Esophagus squamous epithelium (tissue), 5 donors: ENCODE data around the gene TRIM65. TPM values are rescaled to one million over a fixed set of nuclear protein-coding genes. Genes with fewer than 3 reads are reported as not detected.

Experiments
- DNase-seq: peaks from one replicate; lab custom pipeline; 2025; lab: John Stamatoyannopoulos, UW
- H3K27ac ChIP-seq, 4 donors: fragments of 200-600 bp; sonication (generic); one replicate each; pipeline ENCODE4 v1.5.1; 2016 to 2019; ENCODE audit warnings: mild to moderate bottlenecking in 1 of 4
- H3K27me3 ChIP-seq, 4 donors: fragments of 200-600 bp; sonication (generic); 1 replicate in 3 of 4; 2 replicates in 1 of 4; pipeline versions ENCODE4 v1.5.1 to v1.6.0; 2017 to 2021; ENCODE audit warnings: antibody characterized with exemption in 1 of 4
- H3K36me3 ChIP-seq, 3 donors: fragments of 200-600 bp; sonication (generic); one replicate each; pipeline ENCODE4 v1.5.1; 2016 to 2019
- H3K4me1 ChIP-seq, 3 donors: fragments of 200-600 bp; sonication (generic); one replicate each; pipeline ENCODE4 v1.5.1; 2017 to 2019
- H3K4me3 ChIP-seq, 4 donors: fragments of 200-600 bp; sonication (generic); 1 replicate in 3 of 4; 2 replicates in 1 of 4; pipeline ENCODE4 v1.5.1; 2016 to 2019; ENCODE audit warnings: mild to moderate bottlenecking in 2 of 4, moderate library complexity in 1 of 4
- H3K9me3 ChIP-seq, 3 donors: fragments of 200-600 bp; sonication (generic); one replicate each; pipeline ENCODE4 v1.5.1; 2016 to 2019
- CTCF ChIP-seq, 6 experiments: fragments of 450-650 bp in 4 of 6; fragments of 200-600 bp in 2 of 6; sonication (generic) in 2 of 6; IDR thresholded peaks; one replicate each; pipeline ENCODE4 v1.5.1; 2016 to 2019; ENCODE audit warnings: antibody characterized with exemption in 6 of 6, mild to moderate bottlenecking in 4 of 6, moderate library complexity in 4 of 6
- POLR2A ChIP-seq, 4 donors: fragments of 450-650 bp; IDR thresholded peaks; one replicate each; pipeline ENCODE4 v1.6.1; 2017; ENCODE audit warnings: antibody characterized with exemption in 4 of 4, mild to moderate bottlenecking in 4 of 4, moderate library complexity in 3 of 4
- WGBS, 2 donors: methylation state at CpG; one replicate each; pipeline ENCODE4 v1.1.5; 2018; 5-methylcytosine and 5-hydroxymethylcytosine counted together
- intact Hi-C: fragments of 100-400 bp; cut with DNase I; formaldehyde crosslinking; loops from one replicate; pipeline ENCODE4 v1.15.0; 2022
- total RNA-seq, 4 donors: library from RNA; depleted of rRNA; stranded (reverse); fragments of >200 nt; gene quantifications; one replicate each; pipeline ENCODE4 v1.1.0, GENCODE V29; 2016
- donor health status: DM: yes; HTN: yes; CAD: no.

Gene TRIM65
- total RNA-seq, 4 donors from 2014 or later = 17.3 to 24.6 (median 19.6) TPM

GRCh38 chr17:75914643-75915267 lies 18.0 kb upstream of the TRIM65 start:
- TF ChIP-seq CTCF (IDR thresholded peaks at IDR 0.05) = no peak
- no peak for TF ChIP-seq POLR2A (IDR thresholded peaks at IDR 0.05)
- intact Hi-C loops = no loop called here
- 85 to 100% methylated on average over 5 to 11 of the region's 34 CpGs for WGBS, 2 donors
- Histone ChIP-seq H3K36me3 (peaks cover 4 to 73% (median 6%) of the 10 kb centered on the region in 3 donors), H3K9me3 (no peaks in the 10 kb centered on the region), H3K4me3 (no peak overlapping the region), H3K27me3 (no peaks in the 10 kb centered on the region), H3K4me1 (peaks cover 9 to 34% (median 9%) of the 10 kb centered on the region in 3 donors), H3K27ac (no peak overlapping the region)
- no peak for DNase-seq

GRCh38 chr17:75913537-75914210 lies 16.9 kb upstream of the TRIM65 start:
- no peak for TF ChIP-seq POLR2A (IDR thresholded peaks at IDR 0.05)
- TF ChIP-seq CTCF (IDR thresholded peaks at IDR 0.05) = no peak
- peaks cover 9 to 45% (median 15%) of the 10 kb centered on the region in 3 donors for H3K4me1 ChIP-seq
- 89 to 95% methylated on average over 8 to 15 of the region's 32 CpGs for WGBS, 2 donors
- intact Hi-C loops = no loop called here
- no peaks in the 10 kb centered on the region for H3K27me3 ChIP-seq
- H3K36me3 ChIP-seq = peaks cover 4 to 63% (median 6%) of the 10 kb centered on the region in 3 donors
- no peak overlapping the region for H3K27ac ChIP-seq
- DNase-seq = no peak
- H3K4me3 ChIP-seq = no peak overlapping the region
- H3K9me3 ChIP-seq = no peaks in the 10 kb centered on the region

- no peaks in the 10 kb centered on the region for H3K27me3 ChIP-seq
- intact Hi-C loops = no loop called here
- no peak for DNase-seq
- 42 to 100% methylated on average over 1 to 3 of the region's 6 CpGs for WGBS, 2 donors
- H3K9me3 ChIP-seq = no peaks in the 10 kb centered on the region
- H3K4me1 ChIP-seq = peaks cover 15 to 67% (median 16%) of the 10 kb centered on the region in 3 donors
- peak overlapping the region; percentile 24 to 80 (median 70) for H3K27ac ChIP-seq
- TF ChIP-seq CTCF (IDR thresholded peaks at IDR 0.05) (no peak), POLR2A (IDR thresholded peaks at IDR 0.05) (no peak)
- peaks cover 4 to 35% (median 6%) of the 10 kb centered on the region in 3 donors for H3K36me3 ChIP-seq
- H3K4me3 ChIP-seq = no peak overlapping the region
These were observed 13.9 kb upstream of the TRIM65 start for GRCh38 chr17:75910699-75911098.

- WGBS, 2 donors = 36 to 42% methylated on average over 9 to 11 of the region's 11 CpGs
- Histone ChIP-seq H3K9me3 (no peaks in the 10 kb centered on the region), H3K4me1 (peaks cover 15 to 74% (median 23%) of the 10 kb centered on the region in 3 donors), H3K36me3 (peaks cover 4 to 29% (median 6%) of the 10 kb centered on the region in 3 donors), H3K4me3 (no peak overlapping the region), H3K27ac (peak overlapping the region; percentile 24 to 80 (median 70)), H3K27me3 (no peaks in the 10 kb centered on the region)
- no peak for DNase-seq
- TF ChIP-seq POLR2A (IDR thresholded peaks at IDR 0.05) (no peak), CTCF (IDR thresholded peaks at IDR 0.05) (no peak)
- intact Hi-C loops = loop anchor here (5.0 kb wide), 1 partner anchor 97 kb away; no protein-coding TSS in a partner anchor
These were observed 13.1 kb upstream of the TRIM65 start for GRCh38 chr17:75909812-75910274.
